HL-60 (cell line): ENCODE data around the gene CYSTM1.

Source experiments
- CTCF ChIP-seq: IDR thresholded peaks from one replicate; pipeline ENCODE4 v1.5.1; 2011; ENCODE audit warnings: low read length, control low read depth, inconsistent platforms; ENCODE audit not compliant: insufficient read depth
- GABPA ChIP-seq: IDR thresholded peaks from 2 replicates; pipeline ENCODE4 v1.6.1; 2012; ENCODE audit warnings: low read depth
- POLR2AphosphoS5 ChIP-seq: IDR thresholded peaks from 2 replicates; pipeline ENCODE4 v1.6.1; 2012; ENCODE audit warnings: low read depth

- no peak for TF ChIP-seq CTCF
- no peak for TF ChIP-seq POLR2AphosphoS5
- no peak for TF ChIP-seq GABPA
These were observed 50.4 kb downstream of the CYSTM1 start for GRCh38 chr5:140225396-140225795.
